SW480 (cell line): ENCODE results near the gene RAP1GDS1.
"Not testable (repeated sequence)": the region's sequence is repeated elsewhere in the genome, so short reads cannot be mapped to it uniquely, and the experiment has no call there.

ENCODE experiments used
- DNase-seq: peaks from one replicate; pipeline ENCODE4 v3.0.0-alpha.2; 2016; ENCODE audit warnings: low spot score

Gene RAP1GDS1

GRCh38 chr4:98287328-98287727 lies 26.1 kb downstream of the RAP1GDS1 start:
- DNase-seq, result no peak

GRCh38 chr4:98288671-98289070 lies 27.5 kb downstream of the RAP1GDS1 start:
- DNase-seq, result not testable (repeated sequence)

- no peak for DNase-seq
Observed at GRCh38 chr4:98289375-98289774, 28.2 kb downstream of the RAP1GDS1 start.

GRCh38 chr4:98290511-98290910 lies 29.3 kb downstream of the RAP1GDS1 start:
- DNase-seq, result no peak

GRCh38 chr4:98293104-98293887 lies 32.1 kb downstream of the RAP1GDS1 start:
- no peak for DNase-seq

- DNase-seq, result no peak
Observed at GRCh38 chr4:98298022-98298421, 36.8 kb downstream of the RAP1GDS1 start.

GRCh38 chr4:98300706-98301105 lies 39.5 kb downstream of the RAP1GDS1 start:
- DNase-seq, result no peak

GRCh38 chr4:98305576-98305975 lies 44.4 kb downstream of the RAP1GDS1 start:
- DNase-seq, result no peak

- no peak for DNase-seq
Observed at GRCh38 chr4:98310867-98311266, 49.7 kb downstream of the RAP1GDS1 start.

- DNase-seq, result no peak
Observed at GRCh38 chr4:98311656-98312055, 50.5 kb downstream of the RAP1GDS1 start.

GRCh38 chr4:98314791-98315565 lies 53.8 kb downstream of the RAP1GDS1 start:
- DNase-seq, result no peak

GRCh38 chr4:98318521-98318920 lies 57.3 kb downstream of the RAP1GDS1 start:
- DNase-seq, result no peak

GRCh38 chr4:98319021-98319420 lies 57.8 kb downstream of the RAP1GDS1 start:
- DNase-seq, result no peak

- no peak for DNase-seq
Observed at GRCh38 chr4:98326168-98326567, 65.0 kb downstream of the RAP1GDS1 start.

- no peak for DNase-seq
Observed at GRCh38 chr4:98327694-98328093, 66.5 kb downstream of the RAP1GDS1 start.

- not testable (repeated sequence) for DNase-seq
Observed at GRCh38 chr4:98329879-98330640, 68.9 kb downstream of the RAP1GDS1 start.

- DNase-seq, result no peak
Observed at GRCh38 chr4:98332017-98332416, 70.8 kb downstream of the RAP1GDS1 start.

- no peak for DNase-seq
Observed at GRCh38 chr4:98334461-98334860, 73.3 kb downstream of the RAP1GDS1 start.

GRCh38 chr4:98338761-98339438 lies 77.7 kb downstream of the RAP1GDS1 start:
- DNase-seq, result no peak

- DNase-seq, result no peak
Observed at GRCh38 chr4:98341309-98341708, 80.1 kb downstream of the RAP1GDS1 start.

GRCh38 chr4:98343626-98344025 lies 82.4 kb downstream of the RAP1GDS1 start:
- DNase-seq, result no peak

GRCh38 chr4:98345838-98346237 lies 84.7 kb downstream of the RAP1GDS1 start:
- no peak for DNase-seq
